H9 (cell line): ENCODE measurements around the gene NDUFB11. TPM values are rescaled to one million over a fixed set of nuclear protein-coding genes. Genes with fewer than 3 reads are reported as not detected.

Experiments used
- DNase-seq: peaks from one replicate; pipeline ENCODE4 v3.0.0-alpha.2; 2017
- H2AFZ ChIP-seq: one replicate; pipeline ENCODE4 v1.6.1; 2013; ENCODE audit warnings: mild to moderate bottlenecking, low read length, control low read depth, moderate library complexity
- H2AK5ac ChIP-seq: 2 replicates; pipeline ENCODE4 v1.6.1; 2013; ENCODE audit warnings: low read length, control low read depth, mixed read lengths; ENCODE audit not compliant: insufficient read length
- H2BK120ac ChIP-seq: one replicate; pipeline ENCODE4 v1.6.1; 2013; ENCODE audit warnings: low read depth, mild to moderate bottlenecking, low read length, control low read depth, inconsistent platforms; ENCODE audit not compliant: poor library complexity, severe bottlenecking
- H2BK12ac ChIP-seq: 2 replicates; pipeline ENCODE4 v1.6.1; 2013; ENCODE audit warnings: low read length, control low read depth, mixed read lengths, low read depth; ENCODE audit not compliant: insufficient read length
- H2BK15ac ChIP-seq: 2 replicates; pipeline ENCODE4 v1.6.1; 2013; ENCODE audit warnings: low read depth, low read length, control low read depth
- H2BK20ac ChIP-seq: one replicate; pipeline ENCODE4 v1.6.1; 2013; ENCODE audit warnings: low read depth, mild to moderate bottlenecking, low read length, control low read depth, inconsistent platforms; ENCODE audit not compliant: poor library complexity, severe bottlenecking
- H2BK5ac ChIP-seq: 2 replicates; pipeline ENCODE4 v1.6.1; 2013; ENCODE audit warnings: low read length, control low read depth, mixed read lengths; ENCODE audit not compliant: insufficient read length
- H3K14ac ChIP-seq: 2 replicates; pipeline ENCODE4 v1.6.1; 2013; ENCODE audit warnings: low read length, control low read depth; ENCODE audit not compliant: insufficient read depth
- H3K18ac ChIP-seq: 2 replicates; pipeline ENCODE4 v1.6.1; 2013; ENCODE audit warnings: low read depth, mild to moderate bottlenecking, mixed read lengths, low read length, control low read depth; ENCODE audit not compliant: insufficient read length
- H3K23ac ChIP-seq: 2 replicates; pipeline ENCODE4 v1.6.1; 2013; ENCODE audit warnings: low read length, control low read depth, mixed read lengths, low read depth; ENCODE audit not compliant: insufficient read length
- H3K23me2 ChIP-seq: 2 replicates; pipeline ENCODE4 v1.6.1; 2013; ENCODE audit warnings: low read depth, mild to moderate bottlenecking, mixed read lengths, low read length, control low read depth; ENCODE audit not compliant: insufficient read length, poor library complexity, severe bottlenecking
- H3K27ac ChIP-seq: 2 replicates; pipeline ENCODE4 v1.5.1; 2013; ENCODE audit warnings: low read length, control low read depth, mixed read lengths, low read depth; ENCODE audit not compliant: insufficient read length
- H3K27me3 ChIP-seq: 2 replicates; pipeline ENCODE4 v1.6.1; 2013; ENCODE audit warnings: low read length, control low read depth, inconsistent platforms; ENCODE audit not compliant: insufficient read depth
- H3K4ac ChIP-seq: 2 replicates; pipeline ENCODE4 v1.6.1; 2013; ENCODE audit warnings: low read depth, mild to moderate bottlenecking, control low read depth, inconsistent platforms, low read length, moderate library complexity
- H3K4me1 ChIP-seq: 2 replicates; pipeline ENCODE4 v1.6.1; 2013; ENCODE audit warnings: low read length, control low read depth, inconsistent platforms; ENCODE audit not compliant: insufficient read depth
- H3K4me2 ChIP-seq: 2 replicates; pipeline ENCODE4 v1.6.1; 2013; ENCODE audit warnings: low read length, control low read depth, mixed read lengths; ENCODE audit not compliant: insufficient read length, insufficient read depth
- H3K56ac ChIP-seq: 2 replicates; pipeline ENCODE4 v1.6.1; 2013; ENCODE audit warnings: low read depth, mild to moderate bottlenecking, mixed read lengths, low read length, control low read depth; ENCODE audit not compliant: insufficient read length
- H3K79me1 ChIP-seq: 2 replicates; pipeline ENCODE4 v1.6.1; 2013; ENCODE audit warnings: low read depth, mild to moderate bottlenecking, moderate library complexity, low read length, control low read depth, inconsistent platforms; ENCODE audit not compliant: insufficient read depth, poor library complexity, severe bottlenecking
- H3K79me2 ChIP-seq: 2 replicates; pipeline ENCODE4 v1.6.1; 2013; ENCODE audit warnings: low read length, control low read depth, inconsistent platforms; ENCODE audit not compliant: insufficient read depth
- H3K9ac ChIP-seq: 2 replicates; pipeline ENCODE4 v1.6.1; 2013; ENCODE audit warnings: low read length, control low read depth, mixed read lengths; ENCODE audit not compliant: insufficient read length; ENCODE audit errors: extremely low read depth
- H3K9me3 ChIP-seq: one replicate; pipeline ENCODE4 v1.6.1; 2013; ENCODE audit warnings: low read depth, low read length, inconsistent platforms; ENCODE audit not compliant: control insufficient read depth
- H3T11ph ChIP-seq: one replicate; pipeline ENCODE4 v1.6.1; 2013; ENCODE audit warnings: mild to moderate bottlenecking, low read length, control low read depth, inconsistent platforms
- H4K20me1 ChIP-seq: one replicate; pipeline ENCODE4 v1.6.1; 2013; ENCODE audit not compliant: control insufficient read depth, insufficient read length, insufficient read depth
- H4K5ac ChIP-seq: 2 replicates; pipeline ENCODE4 v1.6.1; 2013; ENCODE audit warnings: low read depth, mild to moderate bottlenecking, mixed read lengths, low read length, control low read depth; ENCODE audit not compliant: insufficient read length
- H4K8ac ChIP-seq: replicated peaks from 2 replicates; pipeline ENCODE4 v1.6.1; 2013; ENCODE audit warnings: low read length, control low read depth, mixed read lengths, low read depth; ENCODE audit not compliant: insufficient read length
- H4K91ac ChIP-seq: 2 replicates; pipeline ENCODE4 v1.6.1; 2013; ENCODE audit warnings: low read depth, mild to moderate bottlenecking, moderate library complexity, mixed read lengths, low read length, control low read depth; ENCODE audit not compliant: insufficient read length
- H3K27ac Mint-ChIP-seq, 3 experiments: 2 replicates in 2 of 3; 3 replicates in 1 of 3; pipeline ENCODE4 v1.8.0; 2020 to 2021; ENCODE audit warnings: mixed read lengths in 3 of 3, mild to moderate bottlenecking in 1 of 3, moderate library complexity in 1 of 3
- H3K27me3 Mint-ChIP-seq: 2 replicates; pipeline ENCODE4 v1.8.0; 2021; ENCODE audit warnings: low read depth, mild to moderate bottlenecking, moderate library complexity, mixed read lengths
- H3K36me3 Mint-ChIP-seq, 3 experiments: 2 replicates in 2 of 3; 3 replicates in 1 of 3; pipeline ENCODE4 v1.8.0; 2020 to 2021; ENCODE audit warnings: low read depth in 3 of 3, mixed read lengths in 3 of 3; ENCODE audit not compliant: insufficient read depth in 1 of 3
- H3K4me1 Mint-ChIP-seq, 2 experiments: 2 replicates each; pipeline ENCODE4 v1.8.0; 2020; ENCODE audit warnings: mixed read lengths in 2 of 2
- H3K4me3 Mint-ChIP-seq, 2 experiments: 2 replicates in 1 of 2; 3 replicates in 1 of 2; pipeline ENCODE4 v1.8.0; 2020 to 2021; ENCODE audit warnings: mild to moderate bottlenecking in 2 of 2, mixed read lengths in 2 of 2, moderate library complexity in 1 of 2
- H3K9me3 Mint-ChIP-seq, 2 experiments: 2 replicates in 1 of 2; 3 replicates in 1 of 2; pipeline ENCODE4 v1.8.0; 2020; ENCODE audit warnings: mild to moderate bottlenecking in 2 of 2, mixed read lengths in 2 of 2, moderate library complexity in 1 of 2
- CTCF ChIP-seq: fragments of 200-600 bp; sonication (generic); conservative IDR thresholded peaks from 3 replicates; pipeline ENCODE4 v1.8.0; 2021; ENCODE audit warnings: antibody characterized with exemption, mild to moderate bottlenecking
- WGBS: extraction: QIAGEN DNeasy Blood & Tissue Kit; methylation state at CpG from one replicate; pipeline ENCODE4 v1.1.7; 2013; ENCODE audit warnings: missing lambda C conversion rate, low lambda C conversion rate, mixed read lengths; ENCODE audit not compliant: insufficient read length; ENCODE audit errors: extremely low coverage; 5-methylcytosine and 5-hydroxymethylcytosine counted together
- total RNA-seq: library from RNA; stranded (reverse); gene quantifications from 2 replicates; pipeline ENCODE4 v1.2.1, GENCODE V29; 2021

NDUFB11 gene
- total RNA-seq, 1 experiment from 2014 or later: 100 TPM

- Mint-ChIP-seq H3K4me3 (no peak overlapping the region), H3K27ac (no peak overlapping the region), H3K27me3 (peaks cover 1% of the 10 kb centered on the region; the same call in 1 of the 2 replicates), H3K4me1 (peaks cover 4 to 5% of the 10 kb centered on the region in 2 experiments), H3K9me3 (peaks cover 59 to 62% of the 10 kb centered on the region in 2 experiments), H3K36me3 (peaks cover 0 to 8% (median 2%) of the 10 kb centered on the region in 3 experiments; a peak in 5 of 7 replicates)
- Histone ChIP-seq H3K23me2 (no peaks in the 10 kb centered on the region), H4K5ac (no peak overlapping the region), H2AFZ (no peak overlapping the region), H4K8ac (no peak overlapping the region), H3K4me1 (no peaks in the 10 kb centered on the region; the same call in 1 of the 2 replicates), H3K27ac (no peak overlapping the region), H3K79me2 (no peaks in the 10 kb centered on the region; the same call in 1 of the 2 replicates), H3K14ac (no peak overlapping the region), H2BK20ac (no peak overlapping the region), H3K27me3 (no peaks in the 10 kb centered on the region), H4K20me1 (no peaks in the 10 kb centered on the region), H2BK5ac (no peak overlapping the region), H2BK12ac (no peak overlapping the region), H3K4ac (no peak overlapping the region), H2AK5ac (no peak overlapping the region), H2BK120ac (no peak overlapping the region), H3K18ac (no peak overlapping the region), H3T11ph (no peak overlapping the region), H3K9ac (no peak overlapping the region), H3K56ac (no peak overlapping the region), H3K9me3 (peaks cover 8% of the 10 kb centered on the region), H4K91ac (no peak overlapping the region), H2BK15ac (no peak overlapping the region), H3K79me1 (no peaks in the 10 kb centered on the region), H3K23ac (no peak overlapping the region), H3K4me2 (no peak overlapping the region)
- TF ChIP-seq CTCF: no peak
- no peak for DNase-seq
- no CpG with 5 or more reads among the region's 2 CpGs for WGBS
Measured at GRCh38 chrX:47098338-47099094, 46.0 kb downstream of the NDUFB11 start.
